GM12864 (cell line): ENCODE measurements around the gene DCC.

Experiments
- DNase-seq: peaks from one replicate; pipeline ENCODE4 v3.0.0-alpha.2; 2011; ENCODE audit warnings: low read depth
- H3K4me3 ChIP-seq: 2 replicates; pipeline ENCODE4 v1.5.1; 2011; ENCODE audit warnings: mild to moderate bottlenecking, low read depth, low read length, control low read depth
- CTCF ChIP-seq: IDR thresholded peaks from 2 replicates; pipeline ENCODE4 v1.5.1; 2011; ENCODE audit warnings: low read depth, mild to moderate bottlenecking, moderate library complexity, low read length, control low read depth, inconsistent platforms; ENCODE audit errors: missing control alignments

DCC gene

GRCh38 chr18:53560546-53560945 lies 1220.5 kb downstream of the DCC start:
- DNase-seq: no peak
- no peak overlapping the region for H3K4me3 ChIP-seq
- no peak for TF ChIP-seq CTCF

GRCh38 chr18:53566626-53567025 lies 1226.6 kb downstream of the DCC start:
- DNase-seq: no peak
- no peak for TF ChIP-seq CTCF
- H3K4me3 ChIP-seq: no peak overlapping the region

GRCh38 chr18:53567929-53568574 lies 1228.1 kb downstream of the DCC start:
- TF ChIP-seq CTCF: peak; percentile 62
- peak; percentile 2 for DNase-seq
- no peak overlapping the region for H3K4me3 ChIP-seq
